NCI-H446 treated with DMSO at 0.1 percent for 48 hours (cell line): ENCODE data around the gene APC.

Source experiments
- DNase-seq: peaks from one replicate; lab custom pipeline; 2025; lab: John Stamatoyannopoulos, UW

APC gene

DNA sequence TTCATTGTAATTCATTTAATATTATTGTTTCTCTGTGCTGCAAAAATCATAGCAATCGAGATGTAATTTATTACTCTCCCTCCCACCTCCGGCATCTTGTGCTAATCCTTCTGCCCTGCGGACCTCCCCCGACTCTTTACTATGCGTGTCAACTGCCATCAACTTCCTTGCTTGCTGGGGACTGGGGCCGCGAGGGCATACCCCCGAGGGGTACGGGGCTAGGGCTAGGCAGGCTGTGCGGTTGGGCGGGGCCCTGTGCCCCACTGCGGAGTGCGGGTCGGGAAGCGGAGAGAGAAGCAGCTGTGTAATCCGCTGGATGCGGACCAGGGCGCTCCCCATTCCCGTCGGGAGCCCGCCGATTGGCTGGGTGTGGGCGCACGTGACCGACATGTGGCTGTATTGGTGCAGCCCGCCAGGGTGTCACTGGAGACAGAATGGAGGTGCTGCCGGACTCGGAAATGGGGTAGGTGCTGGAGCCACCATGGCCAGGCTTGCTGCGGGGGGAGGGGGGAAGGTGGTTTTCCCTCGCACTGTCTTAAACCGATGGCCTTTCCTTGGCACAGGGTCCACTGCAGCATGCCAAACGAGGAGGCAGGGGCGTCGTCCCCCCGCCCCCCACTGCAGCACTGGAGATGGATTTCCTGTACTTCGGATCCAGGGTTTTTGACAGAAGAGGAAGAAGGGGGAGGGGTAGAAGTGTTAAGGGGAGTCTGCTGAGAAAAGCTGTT is at the start of gene APC:
Gene APC, plus strand, starts transcription at position 423 of the 728 bp plus-strand sequence. CDS start 17,006 bp downstream, outside the sequence.
- peak; percentile 76 for DNase-seq

GRCh38 chr5:112689155-112689909 is 48.4 kb upstream of the APC start:
- no peak for DNase-seq

GRCh38 chr5:112690605-112691338 is 46.9 kb upstream of the APC start:
- no peak for DNase-seq

DNA sequence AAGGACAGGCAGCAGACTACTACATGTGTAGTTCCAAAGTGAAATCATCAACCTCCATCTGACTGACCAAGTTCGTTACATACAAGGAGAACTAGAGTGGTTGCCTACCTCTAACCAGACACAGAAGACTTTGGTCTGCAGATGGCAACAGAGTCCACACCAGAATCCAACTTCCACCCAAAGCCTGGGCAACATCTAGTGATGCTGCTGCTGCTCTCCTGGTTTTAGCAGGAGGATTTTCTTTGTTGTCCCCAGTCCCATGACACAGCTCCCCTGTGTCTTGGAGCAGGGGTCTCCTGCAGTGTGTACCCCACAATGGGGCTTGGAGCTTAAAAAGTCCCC is 46.4 kb upstream of the APC start:
- DNase-seq: no peak

DNA sequence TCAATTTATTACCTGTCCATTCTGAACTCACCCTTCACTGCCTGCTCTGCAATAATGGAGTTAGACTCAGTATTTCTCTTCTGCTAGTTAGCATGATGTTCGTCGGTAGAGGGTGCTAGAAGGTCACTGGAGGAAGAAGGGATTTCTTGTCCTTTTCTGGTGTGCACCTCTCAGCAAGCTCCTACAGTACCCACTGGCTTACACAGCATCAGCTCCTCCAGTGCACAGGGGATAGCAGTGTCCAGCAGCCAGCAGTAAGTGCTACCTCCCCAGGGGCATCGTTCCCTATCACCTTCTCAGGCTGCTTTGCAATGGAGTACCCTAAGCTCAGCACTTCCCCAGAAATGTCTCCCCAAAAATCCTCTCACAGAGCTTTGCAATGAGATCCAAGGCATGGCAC is 45.9 kb upstream of the APC start:
- DNase-seq: no peak

- no peak for DNase-seq
These were observed 45.2 kb upstream of the APC start for GRCh38 chr5:112692472-112692871.

DNA sequence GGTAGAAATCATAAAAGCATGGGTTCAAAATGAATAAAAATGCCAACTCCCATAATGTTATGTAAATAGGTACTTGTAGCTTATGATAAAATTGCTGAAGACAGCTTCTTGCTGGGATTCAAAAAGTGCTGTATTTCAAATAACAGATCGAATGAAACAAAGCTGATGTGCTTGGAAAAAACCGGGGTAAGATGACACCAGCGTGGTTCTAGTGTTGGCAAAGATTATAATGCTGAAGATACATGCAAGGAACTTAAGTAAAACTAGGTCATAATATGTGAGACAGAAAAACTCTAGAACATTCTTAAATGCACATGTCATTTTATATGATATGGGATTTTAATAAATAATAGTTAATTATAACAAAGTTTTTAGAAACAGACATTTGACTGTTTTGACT is 44.4 kb upstream of the APC start:
- DNase-seq: no peak

DNA sequence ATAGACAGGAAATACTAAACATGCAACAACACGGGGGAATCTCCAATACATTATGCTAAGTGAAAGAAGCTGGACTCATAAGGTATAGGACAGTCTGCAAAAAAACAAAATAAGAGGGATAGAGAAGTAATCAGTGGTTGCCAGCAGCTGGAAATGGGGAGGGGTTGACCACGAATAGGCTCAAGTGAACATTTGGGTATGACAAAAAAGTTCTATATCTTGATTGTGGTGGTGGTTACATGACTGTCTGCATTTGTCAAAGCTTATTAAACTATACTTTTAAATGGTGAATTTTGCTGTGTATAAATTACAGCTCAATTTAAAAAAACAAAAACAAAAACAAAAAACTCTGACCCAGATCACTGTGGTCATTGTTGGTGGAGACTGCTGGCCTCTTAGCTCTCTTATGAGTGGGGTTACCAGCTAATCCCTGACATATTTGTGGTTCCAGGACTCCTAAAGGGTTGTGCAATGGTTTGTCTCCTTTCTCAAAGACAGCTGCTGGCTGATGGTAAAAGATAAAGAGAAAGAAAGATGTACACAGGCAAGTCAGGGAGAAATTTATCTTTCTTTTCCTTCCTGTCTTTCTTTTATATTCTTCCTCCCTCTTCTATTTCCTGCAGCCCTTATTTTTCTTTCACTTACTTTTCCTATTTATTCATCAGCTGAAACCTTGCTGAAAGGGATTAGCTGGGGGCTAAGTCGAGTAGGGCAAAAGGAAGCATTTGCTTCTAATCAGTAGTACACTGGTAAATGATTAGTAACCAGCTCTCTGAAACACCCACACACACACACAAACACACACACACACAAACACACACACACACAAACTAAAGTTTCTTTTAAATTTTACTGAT is 42.6 kb upstream of the APC start:
- DNase-seq: no peak

- no peak for DNase-seq
These were observed 40.9 kb upstream of the APC start for GRCh38 chr5:112696786-112697185.

DNA sequence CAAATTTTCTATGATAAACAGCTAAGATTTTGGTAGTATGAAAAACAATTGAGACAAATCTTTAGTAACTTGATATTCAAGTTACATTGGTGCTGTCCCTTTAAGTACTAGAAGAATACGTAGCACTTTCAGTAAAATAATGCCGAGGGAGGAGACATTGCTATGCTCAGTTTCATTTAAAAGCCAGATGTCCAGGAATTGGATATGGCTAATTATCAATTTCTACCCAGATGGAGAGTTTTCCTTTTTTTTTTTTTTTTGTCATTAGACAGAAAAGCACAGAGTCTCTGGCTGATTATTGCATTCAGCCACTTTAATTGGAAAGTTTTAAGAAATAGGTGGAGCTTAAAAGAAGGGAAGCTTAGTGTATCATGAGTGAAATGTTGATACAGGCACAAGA is 40.4 kb upstream of the APC start:
- DNase-seq: peak; percentile 3

DNA sequence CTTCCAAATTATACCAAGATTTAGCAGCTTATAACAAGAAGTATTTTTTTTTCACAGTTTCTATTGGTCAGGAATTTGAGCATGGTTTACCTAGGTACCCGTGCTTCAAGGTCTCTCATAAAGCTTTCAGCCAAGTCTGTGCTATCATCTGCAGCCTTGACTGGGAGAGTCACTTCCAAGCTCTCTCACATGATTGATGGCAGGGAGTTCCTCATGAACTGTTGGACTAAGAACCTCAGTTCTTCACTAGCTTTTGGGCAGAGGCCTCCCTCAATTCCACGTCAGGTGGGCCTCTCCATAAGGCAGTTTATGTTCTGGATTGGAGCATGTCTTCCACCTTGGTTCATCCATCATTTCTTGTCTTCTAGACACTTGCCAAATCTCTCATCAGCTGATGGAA is 39.9 kb upstream of the APC start:
- DNase-seq: no peak

DNA sequence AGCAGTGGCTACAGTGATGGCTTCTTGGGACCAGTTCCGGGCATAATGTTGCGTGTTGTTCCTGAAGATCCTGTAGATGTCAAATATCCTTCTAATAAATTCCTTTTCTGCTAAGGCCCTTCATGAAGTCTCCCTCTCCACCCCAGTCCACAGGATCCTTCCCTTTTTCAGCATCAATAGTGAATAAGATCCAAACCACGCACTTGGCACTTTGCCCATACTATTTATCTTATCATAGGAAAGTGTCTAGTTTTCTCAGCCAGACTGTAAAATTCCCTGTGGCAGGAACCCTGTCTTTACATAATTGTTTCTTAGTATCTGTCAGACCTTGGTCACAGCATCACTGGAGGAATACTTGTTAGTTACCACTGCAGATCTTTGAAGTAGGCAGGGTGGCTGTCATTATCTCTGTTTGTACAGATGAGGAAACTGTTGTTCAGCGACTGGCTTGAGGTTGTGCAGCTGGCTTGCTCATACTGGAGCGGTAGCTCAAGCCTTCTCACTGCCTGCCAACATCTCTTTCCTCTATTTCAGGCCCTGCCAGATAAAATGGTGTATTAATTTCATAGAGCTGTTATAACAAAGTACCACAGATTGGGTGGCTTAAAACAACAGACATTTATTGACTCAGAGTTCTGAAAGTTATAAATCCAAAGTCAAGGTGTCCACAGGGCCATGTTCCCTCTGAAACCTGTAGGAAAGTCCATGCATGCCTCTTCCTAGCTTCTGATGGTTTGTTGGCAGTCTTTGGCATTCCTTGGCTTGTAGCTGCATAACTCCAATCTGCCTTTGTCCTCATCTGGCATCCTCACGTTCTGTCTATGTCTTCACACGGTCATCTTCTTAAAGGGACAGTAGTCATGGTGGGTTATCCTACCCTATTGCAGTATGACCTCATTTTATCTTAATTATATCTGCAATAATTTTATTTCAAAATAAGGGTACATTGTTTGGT is 33.5 kb upstream of the APC start:
- DNase-seq: peak; percentile 54

DNA sequence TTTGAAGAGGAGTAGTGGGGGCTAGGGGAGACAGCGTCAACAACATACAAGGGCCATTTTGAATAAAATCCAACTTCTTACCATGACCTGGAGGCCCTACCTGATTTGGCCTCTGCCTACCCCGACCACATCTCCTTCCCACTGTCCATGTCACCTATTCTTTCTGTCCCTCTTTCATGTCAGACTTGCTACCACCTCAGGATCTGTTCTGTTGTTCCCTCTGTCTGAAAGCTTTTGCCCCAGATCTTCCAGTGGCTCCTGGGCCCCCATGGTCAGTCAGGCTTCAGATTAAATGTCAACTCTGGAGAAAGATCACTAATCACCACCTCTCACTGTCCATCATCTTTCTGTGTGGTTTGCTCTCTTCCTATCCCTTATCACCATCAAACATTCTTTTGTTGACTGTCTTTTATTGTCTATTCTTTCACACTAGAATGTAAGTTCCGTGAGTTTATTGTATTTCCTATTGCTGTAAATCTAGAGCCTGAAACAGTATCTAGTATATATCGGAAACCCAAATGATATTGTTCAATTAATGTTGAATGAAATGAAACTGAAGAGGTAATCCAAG is 31.2 kb upstream of the APC start:
- DNase-seq: no peak

GRCh38 chr5:112707187-112708102 is 30.2 kb upstream of the APC start:
- peak; percentile 96 for DNase-seq

GRCh38 chr5:112708103-112708622 is 29.5 kb upstream of the APC start:
- DNase-seq: no peak

GRCh38 chr5:112709416-112709815 is 28.3 kb upstream of the APC start:
- DNase-seq: no peak

GRCh38 chr5:112710896-112711295 is 26.8 kb upstream of the APC start:
- DNase-seq: no peak

DNA sequence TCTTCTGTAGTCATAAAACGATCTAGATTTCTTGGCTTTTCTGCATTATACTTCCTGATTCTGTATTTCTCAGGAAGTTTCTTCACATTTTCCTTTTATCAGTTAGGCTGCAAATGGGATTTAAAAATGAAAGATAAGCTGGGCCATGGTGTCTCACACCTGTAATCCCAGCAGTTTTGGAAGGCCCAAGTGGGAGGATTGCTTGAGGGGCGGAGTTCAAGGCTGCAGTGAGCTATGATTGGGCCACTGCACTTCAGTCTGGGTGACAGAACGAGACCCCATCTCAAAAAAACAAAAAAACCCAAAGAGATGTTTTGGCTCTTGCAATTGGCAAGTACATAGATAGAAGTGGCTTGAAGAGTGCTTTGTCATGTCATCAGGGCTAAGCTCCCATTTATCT is 26.2 kb upstream of the APC start:
- no peak for DNase-seq

GRCh38 chr5:112713206-112713605 is 24.5 kb upstream of the APC start:
- DNase-seq: no peak
